ENCODE measurements around the gene VEGFC. TPM values are rescaled to one million over a fixed set of nuclear protein-coding genes. Genes with fewer than 3 reads are reported as not detected.

VEGFC gene
- total RNA-seq (2014; rRNA removed; shearing (Covaris generic)) = 6.1 and 11.0 TPM in 2 replicates

DNA sequence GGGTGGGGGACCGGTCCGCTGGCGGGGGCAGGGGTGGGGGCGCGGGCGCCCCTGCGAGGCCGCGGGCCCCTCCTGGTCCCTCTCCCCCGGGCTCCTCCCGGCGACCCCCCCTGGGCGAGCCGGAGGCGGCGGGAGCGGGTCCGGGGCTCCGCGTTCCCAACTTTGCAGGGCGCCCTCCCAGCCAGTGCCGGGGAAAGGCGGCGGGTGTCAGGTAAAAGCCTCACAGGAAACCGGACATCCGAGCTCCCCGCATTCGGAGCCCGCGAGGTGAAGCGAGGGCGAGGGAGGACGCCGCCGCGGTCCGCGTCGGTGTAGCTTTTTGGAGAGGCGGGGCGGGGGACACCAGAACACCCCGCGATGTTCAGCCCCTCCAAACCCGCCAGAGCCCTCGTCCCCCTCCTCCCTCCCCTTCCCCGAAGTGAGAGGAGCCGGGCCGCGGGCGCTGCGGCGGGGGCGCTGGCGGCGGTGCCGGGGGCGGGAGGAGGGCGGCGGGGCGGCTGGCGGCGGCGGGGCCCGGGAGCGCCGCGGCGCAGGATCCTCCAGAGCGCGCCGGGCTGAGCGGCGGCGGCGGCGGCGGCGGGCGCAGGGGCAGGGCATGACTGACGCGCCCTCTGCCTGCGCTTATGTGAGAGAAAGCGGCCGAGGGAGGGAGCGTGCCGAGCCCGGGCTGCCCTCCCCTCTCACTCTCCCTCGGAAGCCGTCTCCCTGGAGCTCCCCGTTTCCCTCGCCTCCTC is at the start of gene VEGFC:
VEGFC (minus strand) TSS at position 597 of the 734 bp plus-strand sequence. CDS start 611 bp downstream, outside the sequence.
- peak; percentile 70 for DNase-seq (ENCODE audit: low read depth)

GRCh38 chr4:176841711-176842112 is 49.0 kb upstream of the VEGFC start:
- peak; percentile 1 for DNase-seq (ENCODE audit: low read depth)

GRCh38 chr4:176840166-176840565 is 47.4 kb upstream of the VEGFC start:
- peak; percentile 2 for DNase-seq (ENCODE audit: low read depth)

GRCh38 chr4:176839656-176840055 is 46.9 kb upstream of the VEGFC start:
- peak; percentile 2 for DNase-seq (ENCODE audit: low read depth)

GRCh38 chr4:176838601-176839433 is 46.1 kb upstream of the VEGFC start:
- DNase-seq (ENCODE audit: low read depth) = peak; percentile 15

DNA sequence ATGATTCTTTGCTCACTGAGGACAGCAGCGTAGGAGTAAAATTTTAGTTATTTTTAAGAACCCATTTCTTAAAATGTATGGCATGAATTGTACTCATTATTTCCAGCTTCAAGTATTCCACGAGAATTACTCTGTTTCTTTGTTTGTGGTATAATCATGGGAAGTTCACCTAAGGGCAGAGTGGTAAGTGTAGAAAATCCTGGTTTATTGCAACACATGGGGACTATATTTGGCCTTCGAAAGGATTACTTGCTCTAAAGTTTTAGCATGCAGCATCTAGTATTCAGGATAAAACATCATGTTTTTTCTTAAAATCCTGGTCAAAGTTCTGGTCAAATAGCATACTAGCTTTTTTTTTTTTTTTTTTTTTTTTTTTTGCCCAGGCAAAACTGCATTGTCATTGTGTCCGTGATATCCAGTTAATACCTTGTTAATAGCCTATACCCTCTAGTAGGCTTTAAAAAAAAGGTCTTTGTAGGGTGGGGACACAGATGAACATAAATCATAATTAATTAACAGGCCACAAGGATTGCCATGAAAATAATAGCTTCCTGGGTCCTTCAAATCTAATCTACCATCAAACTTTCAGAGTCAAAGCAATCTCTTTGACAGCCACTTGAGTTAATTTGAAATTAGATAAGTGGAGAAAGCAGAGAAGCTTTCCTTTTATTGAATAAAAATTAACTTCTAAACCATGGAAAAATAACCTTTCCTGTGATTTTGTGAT is 44.6 kb upstream of the VEGFC start:
- DNase-seq (ENCODE audit: low read depth) = no peak

DNA sequence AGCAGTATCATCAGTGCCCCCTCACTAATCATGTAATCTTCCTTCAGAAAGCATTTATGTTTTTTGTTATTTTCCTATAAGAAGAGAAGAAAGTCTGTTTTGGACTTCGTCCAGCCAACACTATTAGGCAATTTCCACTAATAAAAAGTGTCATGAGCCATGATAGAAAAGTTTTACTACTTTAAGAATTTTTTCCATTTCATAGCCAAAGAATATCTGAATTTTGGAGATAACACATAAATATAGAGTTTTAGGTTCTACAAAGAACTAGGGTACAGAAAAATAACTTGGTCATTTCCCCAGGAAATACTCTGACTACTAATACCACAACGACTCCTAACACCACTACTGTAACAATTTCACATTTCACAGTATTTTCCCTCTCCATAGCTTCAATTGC is 41.8 kb upstream of the VEGFC start:
- DNase-seq (ENCODE audit: low read depth) = no peak

GRCh38 chr4:176833400-176834175 is 40.9 kb upstream of the VEGFC start:
- DNase-seq (ENCODE audit: low read depth) = no peak

DNA sequence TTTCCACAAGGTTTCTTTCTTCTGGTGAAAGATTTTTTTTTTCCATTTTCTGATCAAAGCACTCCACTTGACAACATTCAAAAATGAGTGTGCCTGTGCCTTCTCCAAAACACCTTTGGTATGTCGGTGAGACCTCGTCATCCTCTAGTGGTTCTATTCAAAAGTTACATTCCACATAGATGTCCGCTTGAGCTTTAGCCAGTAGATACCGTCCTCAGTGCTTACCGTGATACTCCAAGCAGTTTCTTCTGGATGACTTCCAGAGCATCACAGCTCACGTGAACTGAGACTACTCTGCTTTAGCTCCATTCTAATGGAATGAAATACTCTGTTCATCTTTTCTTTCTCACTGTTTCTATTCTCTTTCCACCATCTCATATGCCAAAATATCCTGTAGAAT is 38.2 kb upstream of the VEGFC start:
- no peak for DNase-seq (ENCODE audit: low read depth)

DNA sequence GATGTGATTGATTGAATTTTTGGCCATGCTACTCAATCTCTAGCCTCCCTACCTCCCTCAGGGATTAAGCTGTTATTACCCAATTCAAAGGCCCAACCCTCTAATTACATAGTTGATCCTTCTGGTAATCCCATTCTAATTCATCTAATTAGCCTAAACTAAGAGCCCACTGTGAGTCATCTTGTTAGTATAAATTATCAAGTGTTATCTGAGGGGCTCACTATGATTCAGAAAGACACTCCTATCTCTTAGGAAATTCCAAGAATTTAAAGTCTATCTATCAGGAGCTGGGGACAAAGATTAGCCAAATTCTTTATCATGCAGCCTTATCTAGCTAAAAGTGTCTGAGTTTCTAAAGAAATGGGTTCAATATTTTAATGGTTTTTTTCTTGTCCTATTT is 32.9 kb upstream of the VEGFC start:
- DNase-seq (ENCODE audit: low read depth) = no peak

- DNase-seq (ENCODE audit: low read depth) = no peak
These were observed 32.1 kb upstream of the VEGFC start for GRCh38 chr4:176824645-176825366.

DNA sequence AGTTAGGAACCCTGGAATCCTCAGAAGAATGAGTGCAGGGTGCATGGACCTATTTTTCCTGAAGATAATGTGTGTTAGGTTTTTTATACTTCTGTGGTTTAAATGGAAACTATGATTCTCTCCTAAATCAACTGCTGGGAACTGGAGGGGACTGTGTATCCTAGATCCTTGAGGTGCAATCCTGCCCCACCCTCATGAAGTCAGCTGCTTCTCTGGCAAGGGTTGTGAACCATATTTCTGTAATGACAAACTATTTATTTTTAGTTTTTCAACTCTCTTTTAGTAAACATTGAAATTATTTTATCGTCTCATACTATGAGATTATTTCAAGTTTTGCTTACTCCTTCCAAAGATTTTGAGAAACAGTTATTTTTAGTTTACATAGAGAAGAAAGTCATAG is 25.8 kb upstream of the VEGFC start:
- no peak for DNase-seq (ENCODE audit: low read depth)

DNA sequence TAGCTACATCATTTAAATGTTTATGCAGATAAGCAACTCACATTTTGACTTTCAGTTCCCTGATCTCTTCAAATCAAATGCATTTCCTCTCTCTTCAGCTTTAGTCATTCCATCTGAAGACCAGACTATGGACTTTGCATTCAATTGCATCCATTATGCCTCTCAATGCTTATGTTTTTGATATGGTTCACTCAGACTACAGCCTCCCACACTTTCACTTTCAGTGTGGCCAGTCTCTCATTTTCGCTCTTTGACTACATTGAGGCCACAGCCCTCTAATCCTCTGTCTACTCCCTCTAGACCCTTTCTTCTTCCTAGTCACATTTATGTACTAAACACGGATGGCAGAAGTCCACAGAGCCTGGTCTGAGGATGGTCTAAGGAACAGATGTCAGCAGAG is 24.5 kb upstream of the VEGFC start:
- no peak for DNase-seq (ENCODE audit: low read depth)

- no peak for DNase-seq (ENCODE audit: low read depth)
These were observed 22.0 kb upstream of the VEGFC start for GRCh38 chr4:176814770-176815169.

GRCh38 chr4:176810481-176811249 is 17.9 kb upstream of the VEGFC start:
- DNase-seq (ENCODE audit: low read depth) = no peak

DNA sequence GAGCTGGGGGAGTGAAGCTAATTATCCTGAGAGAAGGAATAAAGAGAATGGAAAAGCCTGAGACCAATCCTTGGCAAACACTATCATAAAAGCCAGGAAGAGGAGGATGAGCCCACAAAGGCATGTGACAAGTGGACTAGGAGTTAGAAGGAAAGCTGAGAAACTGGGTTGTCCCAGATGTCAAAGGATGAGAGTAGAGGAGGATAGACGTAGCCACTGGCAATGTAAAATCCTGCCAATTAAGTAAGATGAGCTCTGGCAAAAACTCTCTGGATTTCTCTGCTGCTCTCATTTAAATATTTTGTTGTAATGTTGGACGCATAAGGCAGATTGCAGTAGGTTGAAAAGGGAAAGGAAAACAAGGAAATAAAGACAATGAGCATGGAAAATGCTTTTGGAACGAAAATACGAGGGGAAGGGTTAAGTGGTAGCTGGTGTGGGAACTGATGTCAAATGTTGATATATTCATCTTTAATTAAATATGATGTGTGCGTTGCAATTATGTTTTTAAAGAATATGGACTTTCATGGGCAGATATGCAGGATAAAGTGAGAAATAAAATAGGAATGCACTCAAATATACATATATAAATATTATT is 14.2 kb upstream of the VEGFC start:
- no peak for DNase-seq (ENCODE audit: low read depth)

- no peak for DNase-seq (ENCODE audit: low read depth)
These were observed 12.4 kb upstream of the VEGFC start for GRCh38 chr4:176805155-176805554.

DNA sequence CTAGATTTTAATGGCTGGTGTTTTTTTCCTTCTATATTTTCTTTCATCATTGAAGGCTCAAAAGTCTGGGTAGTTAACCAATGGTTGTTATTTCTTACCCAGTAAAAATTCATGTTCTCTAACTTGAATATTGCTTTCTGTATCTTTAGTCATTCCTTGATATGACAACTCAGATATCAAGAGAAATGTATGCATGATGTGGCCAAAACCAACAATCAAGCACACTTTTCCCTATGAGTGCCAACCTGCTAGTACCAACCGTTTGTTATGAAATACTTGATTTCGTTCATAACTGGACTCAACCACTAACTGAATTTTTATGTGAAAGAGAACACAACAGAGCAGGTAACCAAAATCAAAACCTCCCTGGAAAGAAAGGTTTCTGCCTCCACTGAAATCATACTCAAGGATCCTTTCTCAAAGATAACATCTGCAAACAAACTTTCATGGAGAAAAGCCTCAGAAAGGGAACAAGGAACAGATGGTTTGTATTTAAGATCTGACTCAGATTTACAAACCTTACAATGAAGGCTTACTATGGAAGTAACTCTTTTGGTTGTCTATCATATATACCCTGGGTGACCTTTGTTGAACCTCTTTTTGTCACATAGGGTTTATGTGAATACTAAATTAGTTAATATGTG is 8.3 kb upstream of the VEGFC start:
- DNase-seq (ENCODE audit: low read depth) = no peak

DNA sequence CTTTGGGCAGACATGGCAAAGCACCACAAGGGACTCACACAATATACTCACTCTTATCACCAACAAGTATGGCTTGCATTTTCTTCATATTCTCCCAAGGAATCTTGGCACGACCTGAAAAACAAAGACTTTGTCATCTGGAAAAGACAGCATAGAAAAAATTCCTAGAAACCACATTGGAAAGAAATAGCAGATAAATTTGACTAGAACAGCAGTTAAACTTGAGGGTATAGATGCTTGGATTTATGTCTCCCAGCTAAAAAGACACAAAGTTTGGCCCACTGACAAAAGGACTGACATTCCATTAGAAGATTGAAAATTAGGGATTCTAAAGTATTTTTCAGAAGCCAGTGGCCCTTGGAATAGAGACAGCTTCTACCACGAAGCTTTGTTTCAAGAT is 6.9 kb upstream of the VEGFC start:
- no peak for DNase-seq (ENCODE audit: low read depth)
